Stimulated activated CD4-positive, alpha-beta T cell treated with anti-CD3 and anti-CD28 coated beads, Interleukin-1b, Interleukin-23, amount 100 ng/mL, for 1 hour (primary cell): ENCODE results near the gene GARRE1.

Source experiments
- DNase-seq, 2 donors: peaks; one replicate each; pipeline ENCODE4 v3.0.0-alpha.2; 2020; ENCODE audit warnings: low read depth in 2 of 2

The GARRE1 gene

DNA sequence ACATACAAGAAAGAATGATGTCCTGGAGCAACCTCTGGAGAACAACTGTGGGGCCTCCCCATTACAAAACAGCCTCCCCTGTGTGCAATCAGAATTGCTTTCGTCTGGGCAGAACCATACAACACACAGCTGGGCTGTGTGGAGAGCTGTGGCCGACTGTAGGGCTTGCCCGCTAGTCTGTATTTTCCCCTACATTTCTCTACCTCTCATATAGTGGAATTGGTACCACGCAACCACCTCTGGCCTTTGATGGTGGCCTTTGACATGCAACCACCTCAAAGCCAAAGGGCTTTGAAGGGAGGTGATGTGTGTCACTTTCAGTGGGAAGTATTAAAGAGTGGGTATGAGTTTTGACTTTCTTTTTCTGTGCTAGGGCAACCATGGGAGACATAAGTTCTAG lies 34.0 kb downstream of the GARRE1 start:
- DNase-seq = no peak

DNA sequence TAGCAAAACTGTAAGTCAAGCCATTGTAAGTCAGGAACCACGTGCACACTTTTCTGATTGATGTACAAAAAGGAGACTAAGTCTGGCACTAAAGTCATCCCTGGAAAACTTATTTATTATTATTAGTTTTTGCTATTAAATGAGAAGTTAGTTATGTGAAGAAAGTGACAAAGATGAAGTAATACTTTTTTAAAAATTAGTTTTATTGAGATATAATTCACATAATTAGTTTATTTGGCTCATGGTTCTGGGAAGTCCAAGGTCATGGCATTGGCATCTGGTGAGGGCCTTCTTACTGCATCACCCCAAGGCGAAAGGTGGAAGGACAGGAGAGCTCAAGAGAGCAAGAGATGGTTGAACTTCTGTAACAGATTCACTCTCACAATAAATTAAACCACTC lies 36.9 kb downstream of the GARRE1 start:
- DNase-seq = no peak

DNA sequence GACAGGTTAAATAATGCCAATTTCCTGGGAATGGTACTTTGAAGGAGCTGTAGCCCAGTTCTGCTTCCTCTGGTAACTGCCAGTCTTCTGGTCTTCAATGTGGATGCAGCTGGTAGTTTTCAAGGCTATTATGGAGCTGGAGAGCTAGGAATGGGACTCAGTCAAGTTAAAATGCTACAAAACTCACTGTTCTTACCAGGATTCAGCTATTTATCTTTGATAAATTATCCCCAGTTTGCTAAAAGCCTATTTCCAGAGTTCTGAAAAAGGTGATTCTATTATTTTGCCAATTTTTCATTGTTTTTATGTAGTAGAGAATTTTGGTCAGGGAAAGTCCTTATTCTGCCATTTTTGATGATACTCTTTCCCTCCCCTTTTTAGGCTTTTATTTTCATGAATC lies 40.7 kb downstream of the GARRE1 start:
- no peak for DNase-seq

DNA sequence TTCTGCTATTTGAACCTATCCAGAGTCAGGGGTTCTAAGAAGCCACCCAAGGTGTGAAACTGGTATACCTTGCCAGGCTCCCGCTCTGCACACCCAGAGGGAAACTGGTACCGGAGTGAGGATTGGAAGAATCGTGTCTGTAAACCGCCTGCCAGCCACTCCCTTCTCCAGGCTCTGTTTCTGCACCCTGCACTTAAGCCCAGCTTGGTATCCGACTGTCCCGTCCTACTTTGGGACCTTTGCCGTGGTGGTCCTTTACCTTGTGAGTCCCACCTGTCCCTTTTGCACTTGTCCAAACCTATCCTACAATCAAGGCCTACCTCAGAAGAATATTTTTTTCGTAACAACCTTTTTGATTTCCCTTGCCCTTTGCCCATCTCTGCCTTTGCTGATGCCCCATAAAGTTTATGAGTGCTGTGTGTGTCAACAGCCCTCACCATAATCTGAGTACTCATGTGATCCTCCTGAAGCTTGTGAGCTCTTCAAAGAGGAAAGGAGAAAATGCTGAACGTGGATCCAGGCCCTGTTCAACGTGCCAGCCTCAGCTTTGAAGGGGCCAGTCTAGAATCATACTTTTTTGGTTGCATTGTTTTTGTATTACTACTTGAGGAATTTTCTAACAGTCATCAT lies 44.7 kb downstream of the GARRE1 start:
- DNase-seq = no peak

DNA sequence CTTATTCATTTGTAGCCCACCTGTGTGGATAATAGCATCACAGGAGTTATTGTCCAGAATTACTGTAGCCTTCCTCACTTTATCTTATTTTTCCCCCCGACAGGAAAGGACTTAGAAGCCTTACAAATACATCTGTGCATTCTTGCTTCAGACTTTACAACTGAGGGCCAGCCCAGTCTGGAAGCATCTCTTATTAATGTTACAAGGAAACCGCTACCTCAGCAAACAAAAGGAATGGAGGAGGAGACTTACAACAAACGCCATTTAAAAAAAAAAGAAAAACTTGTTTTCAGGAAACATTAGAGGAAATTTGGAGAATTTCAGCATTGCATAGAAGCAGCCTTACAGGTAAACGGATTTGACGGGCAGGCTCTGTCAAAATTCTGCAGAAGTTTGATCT lies 45.2 kb downstream of the GARRE1 start:
- DNase-seq = no peak

DNA sequence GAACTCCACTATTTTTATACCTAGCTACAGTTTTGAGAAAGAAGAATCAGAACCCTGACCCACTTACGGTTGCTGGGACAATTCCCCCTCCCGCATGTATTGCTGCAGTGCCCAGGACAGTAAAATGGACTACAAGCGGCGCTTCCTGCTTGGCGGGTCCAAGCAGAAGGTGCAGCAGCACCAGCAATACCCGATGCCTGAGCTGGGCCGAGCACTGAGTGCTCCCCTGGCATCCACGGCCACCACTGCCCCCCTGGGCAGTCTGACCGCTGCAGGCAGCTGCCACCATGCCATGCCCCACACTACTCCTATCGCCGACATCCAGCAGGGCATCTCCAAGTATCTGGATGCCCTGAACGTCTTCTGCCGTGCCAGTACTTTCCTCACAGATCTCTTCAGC lies 46.0 kb downstream of the GARRE1 start:
- no peak for DNase-seq

DNA sequence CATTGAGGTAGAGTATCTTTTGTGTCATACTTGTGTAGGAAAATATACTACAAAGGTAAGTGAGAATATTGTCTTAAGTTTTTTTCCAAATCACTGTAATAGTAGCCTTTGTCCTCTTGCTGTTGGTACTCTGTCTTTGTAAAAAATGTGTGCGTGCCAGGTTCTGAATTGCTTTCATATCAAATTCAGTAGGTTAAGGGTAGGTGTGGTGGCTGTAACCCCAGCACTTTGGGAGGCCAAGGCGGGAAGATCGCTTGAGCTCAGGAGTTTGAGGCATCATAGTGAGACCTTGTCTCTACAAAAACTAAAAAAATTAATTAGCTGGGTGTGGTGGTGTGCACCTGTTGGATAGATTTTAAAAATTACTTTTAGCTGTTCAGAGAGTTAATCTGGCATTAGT lies 46.6 kb downstream of the GARRE1 start:
- DNase-seq = no peak
